UCSD-AML1 (cell line): Measurements from ENCODE around the gene HOXA7.

Source experiments
- DNase-seq: peaks from one replicate; lab custom pipeline; 2025; ENCODE audit not compliant: unreplicated experiment; lab: John Stamatoyannopoulos, UW

Gene HOXA7

DNA sequence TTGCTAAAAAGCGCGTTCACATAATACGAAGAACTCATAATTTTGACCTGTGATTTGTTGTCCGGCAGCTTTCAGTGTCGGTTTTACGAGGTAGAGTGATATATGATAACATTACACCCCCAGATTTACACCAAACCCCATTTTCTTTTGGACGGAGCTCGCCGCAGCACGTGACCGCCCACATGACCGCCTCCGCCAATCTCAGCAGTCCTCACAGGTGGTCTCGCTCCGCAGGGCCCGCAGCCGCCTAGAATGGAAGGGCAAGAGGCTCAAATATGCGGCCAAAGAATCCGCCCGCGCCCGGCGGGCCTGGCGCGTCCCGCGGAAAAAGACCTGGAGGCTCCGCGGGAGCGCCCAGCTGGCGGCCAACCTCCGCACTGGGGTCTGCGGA, at the start of gene HOXA7:
TSS of gene HOXA7 (minus strand) at position 168 of the 391 bp plus-strand sequence. CDS start at position 38, 130 bp downstream.
- DNase-seq, result peak; percentile 43

DNA sequence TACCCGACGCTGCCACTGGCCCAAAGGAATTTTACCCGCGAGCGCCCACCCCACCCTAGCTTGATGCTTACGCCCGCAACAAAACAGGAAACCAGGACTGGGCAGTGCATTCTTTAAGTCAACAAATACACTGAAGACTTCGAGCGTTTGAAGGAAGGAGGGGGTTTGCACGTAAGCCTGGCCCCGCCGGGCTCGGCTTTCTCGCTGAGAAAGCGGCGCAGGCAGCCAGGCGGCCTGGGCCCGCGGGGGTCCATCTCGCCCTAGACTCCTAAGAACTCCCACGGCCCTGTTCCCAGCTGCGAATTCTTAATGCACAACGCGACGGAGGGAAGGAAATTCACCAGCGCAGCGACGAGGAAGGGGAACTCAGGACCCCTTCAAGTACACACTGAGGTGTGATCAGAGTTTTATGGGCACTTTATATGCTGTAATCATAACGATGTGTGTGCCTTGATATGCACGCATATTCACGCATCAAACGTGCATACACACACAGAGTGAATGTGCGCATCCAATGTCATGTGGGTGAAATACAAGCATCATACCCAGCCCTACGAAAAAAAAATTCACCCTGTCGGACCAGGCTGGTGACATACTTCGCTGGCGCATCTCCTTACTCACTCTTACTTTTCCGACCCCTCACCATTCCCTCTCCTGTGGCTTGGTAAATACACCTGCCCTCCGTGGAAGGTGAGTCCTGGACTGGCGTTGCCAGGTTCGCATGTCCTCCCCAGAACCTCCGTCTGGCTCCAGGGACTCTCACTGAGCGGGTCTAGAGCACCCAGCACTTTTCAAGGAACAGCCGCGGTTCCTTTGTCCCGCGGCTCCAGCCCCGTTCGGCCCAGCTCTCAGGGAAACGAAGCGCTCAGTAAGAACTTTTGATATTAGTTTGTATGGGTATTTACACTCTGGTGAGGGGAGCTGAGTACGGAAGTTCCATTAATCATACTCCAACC, 49.1 kb upstream of the HOXA7 start:
- no peak for DNase-seq

GRCh38 chr7:27204851-27205322, 48.4 kb upstream of the HOXA7 start:
- no peak for DNase-seq

- DNase-seq, result no peak
Observed at GRCh38 chr7:27203964-27204594, 47.6 kb upstream of the HOXA7 start.

- no peak for DNase-seq
Observed at GRCh38 chr7:27203365-27203953, 47.0 kb upstream of the HOXA7 start.

GRCh38 chr7:27202862-27203134, 46.3 kb upstream of the HOXA7 start:
- DNase-seq, result no peak

GRCh38 chr7:27202018-27202861, 45.8 kb upstream of the HOXA7 start:
- DNase-seq, result no peak

- DNase-seq, result no peak
Observed at GRCh38 chr7:27201580-27202017, 45.1 kb upstream of the HOXA7 start.

GRCh38 chr7:27200761-27201579, 44.5 kb upstream of the HOXA7 start:
- peak; percentile 16 for DNase-seq

GRCh38 chr7:27199849-27200760, 43.6 kb upstream of the HOXA7 start, which contains the start of gene HOXA13:
TSS of gene HOXA13 (minus strand) at chr7:27200091. CDS start at chr7:27200077, 14 bp downstream.
- DNase-seq, result peak; percentile 17

GRCh38 chr7:27198871-27199801, 42.7 kb upstream of the HOXA7 start:
- no peak for DNase-seq

DNA sequence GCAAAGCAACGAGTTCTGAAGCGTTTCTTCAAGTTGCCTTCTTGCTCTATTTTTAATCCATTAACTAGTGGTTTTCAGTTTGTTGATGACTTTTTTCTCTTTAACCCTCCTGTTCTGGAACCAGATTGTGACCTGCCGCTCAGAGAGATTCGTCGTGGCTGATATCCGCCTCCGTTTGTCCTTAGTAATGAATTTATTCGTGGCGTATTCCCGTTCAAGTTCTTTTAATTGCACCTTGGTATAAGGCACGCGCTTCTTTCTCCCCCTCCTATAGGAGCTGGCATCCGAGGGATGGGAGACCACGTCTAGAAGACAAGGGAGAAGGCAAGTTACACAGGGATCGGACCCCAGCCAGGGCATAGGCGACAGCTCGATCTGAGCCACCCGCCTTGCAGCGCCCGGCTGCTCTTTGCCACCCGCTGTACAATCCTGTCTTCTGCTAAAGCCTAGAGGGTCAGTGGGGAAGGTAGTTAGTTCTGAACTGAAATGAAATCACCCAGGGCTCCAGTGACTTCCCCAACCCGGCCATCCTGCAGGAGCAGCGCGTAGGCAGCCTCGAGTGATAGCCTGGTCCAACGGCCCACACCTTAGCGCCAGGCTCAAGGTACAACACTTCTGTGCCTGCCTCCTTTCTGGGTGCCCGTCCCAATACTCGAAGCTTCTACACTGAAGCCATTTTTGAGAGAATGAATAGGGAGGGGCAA, 41.8 kb upstream of the HOXA7 start:
- no peak for DNase-seq

- DNase-seq, result no peak
Observed at GRCh38 chr7:27197137-27198042, 40.9 kb upstream of the HOXA7 start.

DNA sequence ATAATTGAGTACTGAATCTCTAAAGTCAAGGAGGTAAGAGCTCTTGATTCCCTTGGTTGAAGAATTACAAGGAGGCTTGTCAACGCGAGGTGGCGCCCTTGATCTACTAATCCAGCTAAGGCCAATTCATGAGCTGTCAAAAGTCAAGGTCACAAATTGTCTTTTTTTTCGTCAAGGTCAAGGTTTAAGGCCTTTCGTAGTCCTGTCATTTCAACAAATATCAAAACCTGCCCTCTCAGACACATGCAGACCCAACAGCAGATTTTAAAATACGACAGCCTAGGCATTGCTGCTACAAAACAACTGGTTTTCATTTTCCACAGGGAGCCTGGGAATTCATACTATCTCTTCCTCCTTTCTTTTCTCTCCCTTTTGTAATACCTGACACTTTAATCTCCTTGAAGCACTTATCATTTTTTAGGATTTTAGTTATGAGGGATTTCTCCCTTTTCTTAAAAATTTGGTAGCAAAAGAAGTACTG, 39.9 kb upstream of the HOXA7 start:
- DNase-seq, result peak; percentile 47

DNA sequence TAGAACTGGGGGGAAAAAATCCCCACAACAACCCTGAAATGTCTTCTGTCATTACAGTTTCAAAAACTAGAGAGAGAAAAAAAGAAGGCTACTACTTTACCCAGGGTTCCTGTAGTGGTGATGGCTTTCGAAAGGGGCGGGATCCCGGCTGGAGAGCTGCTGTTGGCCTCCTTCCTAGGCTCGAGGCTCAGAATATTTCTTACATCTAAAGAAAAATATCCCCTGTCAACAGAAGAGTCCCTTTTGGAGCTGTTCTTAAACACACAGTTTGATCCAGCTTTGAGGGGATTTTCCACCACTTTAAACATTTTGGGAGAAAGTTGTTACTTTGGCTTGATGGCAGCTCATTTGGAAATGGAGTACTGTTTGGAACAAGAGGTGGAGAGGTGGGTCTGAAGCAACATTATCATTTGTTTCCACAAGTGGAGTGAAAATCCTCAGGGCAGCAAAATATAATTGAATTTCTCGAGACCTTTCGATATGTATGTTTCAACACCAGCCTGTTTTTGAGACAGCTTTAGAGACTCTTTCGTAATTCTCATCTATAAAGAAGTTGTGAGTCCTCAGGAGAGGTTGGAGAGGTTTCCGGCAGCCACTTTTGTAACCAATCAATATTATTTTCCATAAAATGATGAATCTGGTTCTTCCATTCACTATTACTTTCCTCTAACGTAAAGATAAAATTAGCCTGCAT, 38.4 kb upstream of the HOXA7 start:
- DNase-seq, result no peak

GRCh38 chr7:27194002-27194352, 37.5 kb upstream of the HOXA7 start:
- no peak for DNase-seq
